Naive thymus-derived CD4-positive, alpha-beta T cell (primary cell): ENCODE measurements around the gene FBXW5. TPM values are rescaled to one million over a fixed set of nuclear protein-coding genes. Genes with fewer than 3 reads are reported as not detected.

Experiments
- ATAC-seq: fragments of 150-1000 bp; cut with Tn5 transposase; 2 replicates; pipeline ENCODE4 v1.10.0; 2021; ENCODE audit warnings: mild to moderate bottlenecking, moderate library complexity
- CTCF ChIA-PET: fragments of 350-600 bp; sonication (Branson Sonifier 250); formaldehyde crosslinking; loops from one replicate; lab custom pipeline; 2021; ENCODE audit warnings: antibody characterized with exemption; lab: Charles Lee
- POLR2A ChIA-PET: fragments of 350-600 bp; sonication (Branson Sonifier 250); formaldehyde crosslinking; loops from one replicate; lab custom pipeline; 2021; ENCODE audit warnings: antibody characterized with exemption, inconsistent platforms; lab: Charles Lee
- DNase-seq, 9 donors: peaks; one replicate each; pipeline versions ENCODE4 v3.0.0 to v3.0.0-alpha.2; 2020 to 2022; ENCODE audit warnings: mixed read lengths in 1 of 9
- H3K27ac ChIP-seq: one replicate; pipeline ENCODE4 v1.7.0; 2013; ENCODE audit warnings: mild to moderate bottlenecking, low read depth, low read length, moderate library complexity
- H3K27me3 ChIP-seq, 2 donors: one replicate each; pipeline ENCODE4 v1.7.0; 2013; ENCODE audit warnings: low read length in 2 of 2, mild to moderate bottlenecking in 2 of 2, moderate library complexity in 2 of 2; ENCODE audit not compliant: control insufficient read depth in 2 of 2, insufficient read depth in 2 of 2
- H3K36me3 ChIP-seq, 3 experiments: 1 replicate in 2 of 3; 2 replicates in 1 of 3; pipeline ENCODE4 v1.7.0; 2013; ENCODE audit warnings: low read length in 3 of 3, mild to moderate bottlenecking in 3 of 3, moderate library complexity in 1 of 3; ENCODE audit not compliant: insufficient read depth in 3 of 3, control insufficient read depth in 2 of 3
- H3K4me1 ChIP-seq, 2 donors: one replicate each; pipeline ENCODE4 v1.7.0; 2013; ENCODE audit warnings: low read length in 2 of 2, mild to moderate bottlenecking in 2 of 2, moderate library complexity in 1 of 2; ENCODE audit not compliant: control insufficient read depth in 2 of 2, insufficient read depth in 2 of 2
- H3K4me3 ChIP-seq: 2 replicates; pipeline ENCODE4 v1.7.0; 2013; ENCODE audit warnings: mild to moderate bottlenecking, low read length
- H3K9me3 ChIP-seq, 3 experiments: 1 replicate in 2 of 3; 2 replicates in 1 of 3; pipeline ENCODE4 v1.7.0; 2013; ENCODE audit warnings: low read length in 3 of 3; ENCODE audit not compliant: control insufficient read depth in 2 of 3
- H3K27ac Mint-ChIP-seq, 9 donors: one replicate each; pipeline ENCODE4 v1.8.0; 2020 to 2022; ENCODE audit warnings: mixed read lengths in 9 of 9, mild to moderate bottlenecking in 8 of 9, moderate library complexity in 5 of 9, inconsistent platforms in 2 of 9
- H3K27me3 Mint-ChIP-seq, 5 donors: one replicate each; pipeline ENCODE4 v1.8.0; 2021 to 2022; ENCODE audit warnings: mixed read lengths in 5 of 5, mild to moderate bottlenecking in 1 of 5
- H3K36me3 Mint-ChIP-seq, 5 donors: one replicate each; pipeline ENCODE4 v1.8.0; 2020 to 2022; ENCODE audit warnings: mixed read lengths in 5 of 5, mild to moderate bottlenecking in 3 of 5, inconsistent platforms in 1 of 5
- H3K4me1 Mint-ChIP-seq, 7 donors: one replicate each; pipeline ENCODE4 v1.8.0; 2020 to 2022; ENCODE audit warnings: mixed read lengths in 7 of 7, mild to moderate bottlenecking in 3 of 7, inconsistent platforms in 1 of 7
- H3K4me3 Mint-ChIP-seq, 10 donors: one replicate each; pipeline ENCODE4 v1.8.0; 2020 to 2022; ENCODE audit warnings: mild to moderate bottlenecking in 10 of 10, mixed read lengths in 10 of 10, moderate library complexity in 6 of 10, inconsistent platforms in 2 of 10
- H3K9me3 Mint-ChIP-seq, 11 donors: one replicate each; pipeline ENCODE4 v1.8.0; 2020 to 2022; ENCODE audit warnings: mixed read lengths in 11 of 11, mild to moderate bottlenecking in 4 of 11, inconsistent platforms in 1 of 11, moderate library complexity in 1 of 11
- intact Hi-C, 2 donors: fragments of 100-400 bp; cut with micrococcal nuclease; formaldehyde crosslinking; loops; one replicate each; pipeline ENCODE4 v1.15.1; 2023
- polyA plus RNA-seq, 2 donors: library from polyadenylated mRNA; unstranded; fragments of 300-500 nt; fragmentation: Illumina TruSeq; gene quantifications; one replicate each; pipeline ENCODE4 v1.2.3, GENCODE V29; 2021
- total RNA-seq, 6 experiments: library from RNA in 5 of 6; stranded (reverse) in 5 of 6; gene quantifications; 1 replicate in 5 of 6; 2 replicates in 1 of 6; pipeline ENCODE4 v1.2.3 and lab custom pipeline; 2021 to 2026

Gene FBXW5
- total and polyA plus RNA-seq, 7 experiments from 2014 or later: 54.3 to 113 (median 94.5) TPM

DNA sequence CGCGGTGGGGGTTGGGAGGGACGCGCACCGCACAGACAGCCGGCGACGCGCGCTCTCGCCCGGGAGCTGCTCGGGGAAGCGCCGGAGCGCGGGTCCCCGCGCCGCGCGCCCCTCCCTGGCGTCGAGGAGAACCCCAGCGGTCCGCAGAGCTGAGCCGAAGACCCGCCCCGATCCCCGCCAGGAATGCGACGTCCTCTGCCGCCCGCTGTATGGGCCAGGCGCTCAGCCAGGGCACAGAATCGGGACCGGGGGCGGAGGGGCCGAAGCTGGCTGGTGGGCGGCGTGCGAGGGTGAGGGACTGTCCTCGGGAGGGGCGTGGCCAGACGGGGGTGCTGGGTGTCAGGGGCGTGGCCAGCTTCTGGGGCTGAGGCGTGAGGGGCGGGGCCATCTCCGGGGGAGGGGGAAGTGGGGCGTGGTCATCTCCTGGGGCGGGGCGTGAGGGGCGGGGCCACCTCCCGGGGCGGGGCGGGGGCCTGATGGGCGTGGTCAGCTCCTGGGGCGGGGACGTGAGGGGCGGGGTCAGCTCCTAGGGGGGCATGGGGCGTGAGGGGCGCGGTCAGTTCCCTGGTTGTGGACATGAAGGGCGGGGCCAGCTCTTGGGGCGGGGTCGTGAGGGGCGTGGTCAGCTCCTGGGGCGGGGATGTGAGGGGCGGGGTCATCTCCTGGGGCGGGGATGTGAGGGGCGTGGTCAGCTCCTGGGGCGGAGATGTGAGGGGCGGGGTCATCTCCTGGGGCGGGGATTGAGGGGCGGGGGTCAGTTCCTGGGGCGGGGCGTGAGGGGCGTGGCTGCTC lies 33.7 kb upstream of the FBXW5 start:
- peaks cover 13 to 23% of the 10 kb centered on the region in 2 donors for H3K4me1 ChIP-seq
- H3K27ac Mint-ChIP-seq: no peak overlapping the region
- H3K27ac ChIP-seq: no peak overlapping the region
- intact Hi-C loops: loop anchor here (1.0 kb wide), 4 partner anchors 14 to 188 kb away; partner anchors contain the start of gene PAXX (in 2 of the 2)
- no peaks in the 10 kb centered on the region for H3K36me3 Mint-ChIP-seq
- CTCF ChIA-PET: no interaction called here
- H3K4me3 ChIP-seq: no peak overlapping the region
- H3K4me3 Mint-ChIP-seq: peak overlapping the region in 3 of 10 donors; percentile 12 to 37 (median 23)
- DNase-seq (peak; percentile 40 to 82 (median 51)), ATAC-seq (peak; percentile 87)
- no peaks in the 10 kb centered on the region for H3K36me3 ChIP-seq
- peaks cover 0 to 19% (median 7%) of the 10 kb centered on the region in 7 donors for H3K4me1 Mint-ChIP-seq
- H3K9me3 ChIP-seq: no peaks in the 10 kb centered on the region
- POLR2A ChIA-PET: interaction anchor here (1.1 kb wide), 1 partner anchor 30 kb away, joined by 3 read pairs; no protein-coding TSS in a partner anchor
- peaks cover 0 to under 1% of the 10 kb centered on the region in 2 donors for H3K27me3 ChIP-seq
- H3K9me3 Mint-ChIP-seq: no peaks in the 10 kb centered on the region
- H3K27me3 Mint-ChIP-seq: peaks cover 0 to 9% (median 3%) of the 10 kb centered on the region in 5 donors

DNA sequence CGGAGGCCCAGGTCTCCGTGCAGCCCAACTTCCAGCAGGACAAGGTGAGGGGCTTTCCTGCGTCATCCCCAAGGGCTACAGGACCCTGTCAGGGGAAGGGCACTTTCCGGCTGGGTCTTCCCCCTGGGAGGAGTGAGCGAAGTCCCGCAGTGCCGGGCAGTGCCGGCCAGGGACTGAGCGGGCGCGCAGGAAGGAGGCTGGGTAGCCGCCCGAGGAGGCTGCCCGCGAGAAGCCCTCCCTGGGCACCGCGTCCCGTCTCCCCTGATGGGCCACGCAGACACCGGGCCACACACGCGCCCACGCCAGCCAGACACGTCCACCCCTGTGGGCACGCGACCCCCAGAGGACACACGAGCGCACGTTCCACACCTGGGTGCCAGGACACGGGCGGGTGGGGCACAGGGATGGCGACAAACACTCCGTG lies 33.1 kb upstream of the FBXW5 start:
- H3K36me3 Mint-ChIP-seq: no peaks in the 10 kb centered on the region
- peak overlapping the region in 1 of 9 donors; percentile 33 for H3K27ac Mint-ChIP-seq
- H3K4me1 ChIP-seq: peaks cover 13 to 23% of the 10 kb centered on the region in 2 donors
- no peaks in the 10 kb centered on the region for H3K27me3 ChIP-seq
- no peaks in the 10 kb centered on the region for H3K9me3 ChIP-seq
- ChIA-PET CTCF (no interaction called here), POLR2A (interaction anchor here (1.1 kb wide), 1 partner anchor 29 kb away, joined by 3 read pairs; no protein-coding TSS in a partner anchor)
- H3K4me3 ChIP-seq: no peak overlapping the region
- H3K27me3 Mint-ChIP-seq: peaks cover 0 to 5% (median 3%) of the 10 kb centered on the region in 5 donors
- intact Hi-C loops: loop anchor here (1.0 kb wide), 4 partner anchors 15 to 187 kb away; partner anchors contain the start of gene PAXX (in 2 of the 2)
- no peak for DNase-seq
- peaks cover 0 to 19% (median 7%) of the 10 kb centered on the region in 7 donors for H3K4me1 Mint-ChIP-seq
- peak overlapping the region in 2 of 10 donors; percentile 41 to 42 for H3K4me3 Mint-ChIP-seq
- H3K36me3 ChIP-seq: no peaks in the 10 kb centered on the region
- no peaks in the 10 kb centered on the region for H3K9me3 Mint-ChIP-seq
- no peak overlapping the region for H3K27ac ChIP-seq
- no peak for ATAC-seq

DNA sequence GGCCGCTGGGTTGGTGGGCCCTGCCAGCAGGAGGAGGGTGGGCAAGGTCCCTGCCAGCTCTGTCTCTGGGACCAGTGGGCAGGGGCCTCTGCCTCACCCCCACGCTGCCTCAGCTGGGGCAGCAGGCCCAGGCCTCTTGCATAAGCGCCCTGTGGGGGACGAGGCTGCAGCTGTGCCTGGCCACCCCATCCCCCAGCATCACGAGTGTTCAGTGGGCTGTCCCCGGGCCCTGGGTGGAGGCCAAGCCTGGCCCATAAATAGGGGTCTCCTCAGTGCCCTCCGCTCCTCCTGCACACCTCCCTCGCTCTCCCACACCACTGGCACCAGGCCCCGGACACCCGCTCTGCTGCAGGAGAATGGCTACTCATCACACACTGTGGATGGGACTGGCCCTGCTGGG lies 32.7 kb upstream of the FBXW5 start, which contains the start of gene PTGDS:
Gene PTGDS, plus strand, starts transcription at position 282 of the 400 bp plus-strand sequence. Its CDS starts 75 bp downstream, at position 357.
- intact Hi-C loops: no loop called here
- Mint-ChIP-seq H3K36me3 (no peaks in the 10 kb centered on the region), H3K27me3 (peaks cover 0 to 5% (median 3%) of the 10 kb centered on the region in 5 donors), H3K9me3 (no peaks in the 10 kb centered on the region), H3K27ac (peak within 1 kb of the TSS in 1 of 9 donors; percentile 33), H3K4me3 (peak within 1 kb of the TSS in 4 of 10 donors; percentile 23 to 42 (median 40)), H3K4me1 (peaks cover 0 to 19% (median 7%) of the 10 kb centered on the region in 7 donors)
- Histone ChIP-seq H3K27me3 (no peaks in the 10 kb centered on the region), H3K9me3 (no peaks in the 10 kb centered on the region), H3K27ac (no peak within 1 kb of the TSS), H3K4me3 (no peak within 1 kb of the TSS), H3K4me1 (peaks cover 13 to 23% of the 10 kb centered on the region in 2 donors), H3K36me3 (no peaks in the 10 kb centered on the region)
- ChIA-PET POLR2A (interaction anchor here (0.9 kb wide), 1 partner anchor 153 kb away, joined by 3 read pairs; no protein-coding TSS in a partner anchor), CTCF (no interaction called here)
- ATAC-seq: no peak
- no peak for DNase-seq

DNA sequence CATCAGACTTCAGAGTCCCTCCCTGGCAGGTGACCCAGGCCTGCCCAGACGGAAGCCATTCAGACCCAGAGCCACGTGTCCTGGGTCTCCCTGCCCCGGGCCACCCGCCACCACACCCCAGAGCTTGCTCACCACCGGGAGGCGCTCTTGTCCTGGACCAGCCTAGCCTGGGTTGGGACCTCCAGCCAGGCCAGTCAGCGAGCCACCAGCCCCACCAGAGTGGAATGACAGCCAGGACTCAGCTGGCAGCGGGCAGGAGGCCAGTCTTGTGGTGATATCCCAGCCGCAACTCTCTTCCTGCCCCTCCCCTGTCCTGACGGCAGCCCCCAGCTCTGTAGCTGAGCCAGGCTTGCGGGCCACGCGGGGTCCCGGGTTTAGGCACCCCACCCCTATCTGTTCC lies 31.1 kb upstream of the FBXW5 start:
- no peak overlapping the region for H3K27ac Mint-ChIP-seq
- Histone ChIP-seq H3K4me1 (peaks cover 13 to 23% of the 10 kb centered on the region in 2 donors), H3K27me3 (no peaks in the 10 kb centered on the region), H3K27ac (no peak overlapping the region), H3K36me3 (no peaks in the 10 kb centered on the region), H3K4me3 (no peak overlapping the region), H3K9me3 (no peaks in the 10 kb centered on the region)
- no peak for DNase-seq
- ATAC-seq: no peak
- peak overlapping the region in 4 of 10 donors; percentile 9 to 55 (median 42) for H3K4me3 Mint-ChIP-seq
- no peaks in the 10 kb centered on the region for H3K9me3 Mint-ChIP-seq
- peaks cover 0 to 19% (median 7%) of the 10 kb centered on the region in 7 donors for H3K4me1 Mint-ChIP-seq
- intact Hi-C loops: no loop called here
- ChIA-PET POLR2A (interaction anchor here (1.4 kb wide), 1 partner anchor 17 kb away, joined by 6 read pairs; the partner anchor contains the start of gene PAXX), CTCF (interaction anchor here (0.6 to 0.7 kb wide), 2 partner anchors 25 to 45 kb away, joined by 3 read pairs; no protein-coding TSS in a partner anchor)
- peaks cover 0 to 4% (median 0%) of the 10 kb centered on the region in 5 donors for H3K27me3 Mint-ChIP-seq
- H3K36me3 Mint-ChIP-seq: no peaks in the 10 kb centered on the region

DNA sequence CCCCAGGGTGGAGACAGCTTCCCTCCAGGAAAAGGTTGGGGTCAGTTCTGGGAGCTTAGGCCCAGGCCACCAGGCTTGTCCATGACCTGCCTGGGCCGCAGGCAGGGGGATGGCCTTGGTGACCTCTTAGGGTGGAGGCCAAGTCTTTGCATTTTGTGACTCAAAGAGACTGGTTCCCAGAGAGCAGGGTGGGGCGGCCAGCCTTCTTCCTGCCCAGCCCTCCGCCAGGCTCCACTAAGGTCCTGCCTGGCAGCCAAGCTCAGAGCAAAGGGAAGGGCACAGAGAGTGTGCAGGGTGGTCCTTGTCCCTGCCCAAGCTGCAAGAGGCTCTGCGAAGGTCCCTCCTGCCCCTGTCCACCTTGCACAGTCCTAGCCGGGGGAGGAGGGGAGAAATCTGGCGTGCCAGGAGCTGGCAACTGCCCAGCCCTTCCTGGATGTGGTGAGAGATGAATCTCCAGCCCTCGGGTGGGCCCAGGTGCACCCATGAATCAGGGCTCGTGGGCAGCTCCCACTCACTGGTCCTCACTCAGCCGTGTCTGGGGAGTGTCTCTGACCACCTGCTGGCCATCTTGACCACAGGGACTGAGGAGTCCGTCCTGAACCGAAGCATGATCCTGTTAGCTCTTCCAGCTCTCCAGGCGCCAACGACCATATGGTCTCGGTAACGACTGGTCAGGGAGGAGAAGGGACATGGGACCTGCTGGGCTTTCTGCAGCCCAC lies 30.4 kb upstream of the FBXW5 start:
- POLR2A ChIA-PET: interaction anchor here (1.4 kb wide), 1 partner anchor 18 kb away, joined by 6 read pairs; the partner anchor contains the start of gene PAXX
- ATAC-seq: no peak
- Mint-ChIP-seq H3K27me3 (peaks cover 0 to 4% (median 0%) of the 10 kb centered on the region in 5 donors), H3K36me3 (no peaks in the 10 kb centered on the region), H3K27ac (peak overlapping the region in 1 of 9 donors; percentile 45), H3K9me3 (no peaks in the 10 kb centered on the region), H3K4me1 (peaks cover 0 to 19% (median 7%) of the 10 kb centered on the region in 7 donors), H3K4me3 (peak overlapping the region in 4 of 10 donors; percentile 9 to 55 (median 42))
- Histone ChIP-seq H3K27ac (no peak overlapping the region), H3K9me3 (no peaks in the 10 kb centered on the region), H3K27me3 (no peaks in the 10 kb centered on the region), H3K36me3 (no peaks in the 10 kb centered on the region), H3K4me3 (peak overlapping the region; percentile 33), H3K4me1 (peaks cover 13 to 23% of the 10 kb centered on the region in 2 donors)
- CTCF ChIA-PET: interaction anchor here (0.7 kb wide), 1 partner anchor 55 kb away, joined by 3 read pairs; no protein-coding TSS in a partner anchor
- intact Hi-C loops: no loop called here
- no peak for DNase-seq
